Heart left ventricle (tissue), 13 donors: Measurements from ENCODE around the gene NUCB2.

Source experiments
- POLR2A ChIP-seq, 2 donors: fragments of 450-650 bp; IDR thresholded peaks; one replicate each; pipeline ENCODE4 v1.6.1; 2017; ENCODE audit warnings: antibody characterized with exemption in 2 of 2, mild to moderate bottlenecking in 2 of 2, moderate library complexity in 2 of 2
- TF ChIP-seq, protein P1 (sequence below), 12 donors: fragments of 200-600 bp; sonication (generic) in 4 of 12; IDR thresholded peaks; one replicate each; pipeline versions ENCODE4 v1.5.0 to v1.8.0; 2018 to 2022; ENCODE audit warnings: antibody characterized with exemption in 12 of 12, mild to moderate bottlenecking in 5 of 12
- donor health status: ischemic (EF 13 %, LVEDD 7.1; RV severe dilation, severe dysfunction).
- donor health status: DM: no; HTN: yes; CAD: no.
- donor health status: DM: no; HTN: no; CAD: no.
- donor health status: ischemic (EF 25% LVEDD 6.9; RV normal size, moderate dysfunction).
- donor health status: ischemic (EF 25% LVEDD 5.7; RV mildly dilated, moderate dysfunction).
- donor health status: ischemic (EF 35%, LVEDD 5.7; RV mildly dilated, moderate dysfunction).
- donor health status: nonischemic (EF 11% LVEDD 7.7; RV severe dilation, severe dysfunction).
- donor health status: DM: yes; HTN: yes; CAD: no.
- donor health status: PGD.
- donor health status: ischemic (EF 29% LVEDD 5.4; RV normal size, mild dysfunction).
- donor health status: nonischemic (EF 23%, LVEDD 6.1; RV moderate dilation, normal function).

DNA sequence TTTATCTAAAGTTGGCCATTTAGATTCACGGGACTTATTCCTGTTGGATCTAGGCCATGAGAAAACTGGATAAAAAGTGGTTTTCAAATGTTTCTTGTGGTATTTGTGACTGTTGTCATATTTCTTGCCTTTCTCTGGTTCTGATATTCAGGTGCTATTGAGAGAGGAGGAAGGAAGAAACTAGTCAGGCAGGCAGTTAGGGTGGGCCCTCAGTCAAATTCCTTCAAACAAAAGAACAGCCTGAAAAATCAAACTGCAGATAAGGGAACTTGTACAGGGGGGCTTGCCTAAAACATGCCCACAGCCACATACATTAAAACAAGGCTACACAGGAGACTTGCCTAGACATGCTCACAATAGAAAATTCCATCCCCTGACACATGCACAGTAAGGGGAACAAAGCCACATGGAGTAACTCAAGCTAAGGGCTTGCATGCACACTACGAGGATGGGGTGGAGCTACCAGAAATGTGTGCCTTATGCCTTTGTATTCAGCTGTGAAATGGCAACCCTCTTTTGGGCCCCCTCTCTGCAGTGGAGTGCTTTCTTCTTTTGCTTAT, 93.2 kb downstream of the NUCB2 start:
- TF ChIP-seq POLR2A (IDR thresholded peaks at IDR 0.05), result no peak
- TF ChIP-seq, protein P1, sequence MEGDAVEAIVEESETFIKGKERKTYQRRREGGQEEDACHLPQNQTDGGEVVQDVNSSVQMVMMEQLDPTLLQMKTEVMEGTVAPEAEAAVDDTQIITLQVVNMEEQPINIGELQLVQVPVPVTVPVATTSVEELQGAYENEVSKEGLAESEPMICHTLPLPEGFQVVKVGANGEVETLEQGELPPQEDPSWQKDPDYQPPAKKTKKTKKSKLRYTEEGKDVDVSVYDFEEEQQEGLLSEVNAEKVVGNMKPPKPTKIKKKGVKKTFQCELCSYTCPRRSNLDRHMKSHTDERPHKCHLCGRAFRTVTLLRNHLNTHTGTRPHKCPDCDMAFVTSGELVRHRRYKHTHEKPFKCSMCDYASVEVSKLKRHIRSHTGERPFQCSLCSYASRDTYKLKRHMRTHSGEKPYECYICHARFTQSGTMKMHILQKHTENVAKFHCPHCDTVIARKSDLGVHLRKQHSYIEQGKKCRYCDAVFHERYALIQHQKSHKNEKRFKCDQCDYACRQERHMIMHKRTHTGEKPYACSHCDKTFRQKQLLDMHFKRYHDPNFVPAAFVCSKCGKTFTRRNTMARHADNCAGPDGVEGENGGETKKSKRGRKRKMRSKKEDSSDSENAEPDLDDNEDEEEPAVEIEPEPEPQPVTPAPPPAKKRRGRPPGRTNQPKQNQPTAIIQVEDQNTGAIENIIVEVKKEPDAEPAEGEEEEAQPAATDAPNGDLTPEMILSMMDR (IDR thresholded peaks at IDR 0.05), result no peak
